GM21515 (cell line): ENCODE data around the gene FAF2.
"Not testable (repeated sequence)": the region's sequence is repeated elsewhere in the genome, so short reads cannot be mapped to it uniquely, and the experiment has no call there.

Source experiments
- ATAC-seq: cut with Tn5 transposase; IDR thresholded peaks from one replicate; pipeline ENCODE4 v1.9.1; 2021; ENCODE audit not compliant: unreplicated experiment

Gene FAF2

GRCh38 chr5:176541338-176542134 lies 93.4 kb downstream of the FAF2 start:
- ATAC-seq = no peak

DNA sequence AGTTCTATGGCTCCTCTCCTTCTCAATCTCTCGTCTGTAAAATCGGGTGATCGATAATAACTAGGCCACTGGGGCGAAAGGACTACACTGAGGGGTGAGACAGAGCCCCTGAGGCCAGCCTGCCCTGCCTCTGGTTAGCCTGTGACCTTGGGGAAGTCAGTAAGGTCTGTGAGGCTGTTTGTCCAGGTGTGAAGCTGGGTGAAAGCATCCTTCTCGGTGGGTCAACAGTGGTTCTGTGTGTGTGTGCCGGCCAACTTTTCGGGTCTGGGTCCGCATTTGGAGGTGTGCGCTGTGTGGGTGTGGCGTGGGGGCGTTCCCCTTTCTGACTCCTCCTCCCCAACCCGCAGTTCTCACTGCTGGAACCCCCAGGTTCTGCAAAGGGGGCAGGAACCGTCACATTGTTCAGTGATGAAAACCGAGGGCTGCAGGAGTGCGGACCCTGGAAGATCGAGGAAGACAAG lies 94.0 kb downstream of the FAF2 start:
- no peak for ATAC-seq

GRCh38 chr5:176542596-176543427 lies 94.6 kb downstream of the FAF2 start:
- ATAC-seq = peak; percentile 43

GRCh38 chr5:176543428-176544182 lies 95.4 kb downstream of the FAF2 start:
- peak; percentile 66 for ATAC-seq

- ATAC-seq = no peak
These were observed 97.2 kb downstream of the FAF2 start for GRCh38 chr5:176545388-176545736.

GRCh38 chr5:176545737-176546509 lies 97.7 kb downstream of the FAF2 start:
- ATAC-seq = no peak

GRCh38 chr5:176547802-176548201 lies 99.6 kb downstream of the FAF2 start:
- ATAC-seq = no peak

- no peak for ATAC-seq
These were observed 100.8 kb downstream of the FAF2 start, which contains the start of gene CDHR2 for GRCh38 chr5:176548967-176549444. CDHR2 (plus strand) TSS chr5:176549342; CDS start chr5:176565353, 16,011 bp downstream.

- ATAC-seq = no peak
These were observed 101.7 kb downstream of the FAF2 start for GRCh38 chr5:176549871-176550270.

DNA sequence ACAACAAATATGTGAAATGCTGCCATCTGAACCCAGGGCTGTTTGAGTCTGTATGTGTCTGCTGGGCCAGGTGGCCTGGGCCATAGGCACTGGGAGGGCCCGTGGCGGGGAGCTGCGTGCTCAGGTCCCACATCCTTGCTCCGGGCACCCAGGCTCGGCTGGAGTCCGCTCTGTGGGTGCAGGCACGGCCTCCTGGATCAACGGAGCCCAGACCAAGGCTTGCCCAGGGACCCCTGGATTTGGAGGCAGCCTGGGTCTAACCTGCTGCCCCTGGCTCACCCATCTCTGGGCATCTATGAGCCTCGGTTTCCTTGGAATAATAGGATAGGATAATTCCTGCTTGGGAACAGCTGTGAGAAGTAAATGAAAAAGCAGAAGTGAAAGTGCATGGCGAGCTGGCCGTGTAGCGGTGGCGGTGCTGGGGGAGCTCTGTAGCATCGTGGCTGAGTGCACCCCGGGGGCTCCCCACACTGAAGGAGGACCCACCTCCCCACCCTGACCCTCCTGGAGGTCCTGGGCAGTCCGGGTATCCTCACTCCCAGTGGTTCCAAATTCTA lies 102.2 kb downstream of the FAF2 start:
- ATAC-seq = no peak

DNA sequence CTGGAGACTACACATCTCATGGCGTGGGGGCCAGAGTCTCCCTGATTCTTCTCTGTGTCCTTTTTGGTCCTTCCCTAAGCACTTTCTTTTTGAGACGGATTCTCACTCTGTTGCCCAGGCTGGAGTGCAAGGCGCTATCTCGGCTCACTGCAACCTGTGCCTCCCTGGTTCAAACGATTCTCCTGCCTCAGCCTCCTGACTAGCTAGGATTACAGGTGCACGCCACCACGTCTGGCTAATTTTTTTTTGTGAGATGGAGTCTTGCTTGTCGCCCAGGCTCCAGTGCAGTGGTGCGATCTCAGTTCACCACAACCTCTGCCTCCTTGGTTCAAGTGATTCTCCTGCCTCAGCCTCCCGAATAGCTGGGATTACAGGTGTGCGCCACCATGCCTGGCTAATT lies 102.8 kb downstream of the FAF2 start:
- not testable (repeated sequence) for ATAC-seq

DNA sequence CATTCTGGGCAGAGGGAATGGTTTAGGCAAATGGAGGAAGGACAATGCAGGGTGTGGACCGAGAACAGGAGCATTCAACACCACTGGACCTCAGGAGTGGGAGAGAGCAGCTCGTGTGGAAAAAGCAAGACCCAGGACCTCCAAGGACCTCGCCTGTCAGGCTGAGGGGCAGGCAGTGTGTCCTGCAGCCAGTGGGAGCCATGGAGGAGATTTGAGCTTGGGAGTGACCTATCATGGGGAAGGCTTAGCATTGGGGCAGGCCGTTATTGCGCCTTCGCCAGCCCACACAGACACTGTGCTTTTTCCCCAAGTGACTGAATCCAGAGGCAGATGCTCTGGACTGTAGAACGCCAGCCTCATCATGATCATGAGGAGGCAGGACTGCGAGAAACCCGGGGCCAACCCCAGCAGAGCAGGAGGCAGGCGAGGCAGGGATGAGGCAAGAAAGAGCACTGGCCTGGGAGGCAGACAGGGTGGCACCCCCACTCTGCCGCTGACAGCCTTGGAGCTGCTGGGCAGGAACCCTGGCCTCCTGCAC lies 104.2 kb downstream of the FAF2 start:
- no peak for ATAC-seq

DNA sequence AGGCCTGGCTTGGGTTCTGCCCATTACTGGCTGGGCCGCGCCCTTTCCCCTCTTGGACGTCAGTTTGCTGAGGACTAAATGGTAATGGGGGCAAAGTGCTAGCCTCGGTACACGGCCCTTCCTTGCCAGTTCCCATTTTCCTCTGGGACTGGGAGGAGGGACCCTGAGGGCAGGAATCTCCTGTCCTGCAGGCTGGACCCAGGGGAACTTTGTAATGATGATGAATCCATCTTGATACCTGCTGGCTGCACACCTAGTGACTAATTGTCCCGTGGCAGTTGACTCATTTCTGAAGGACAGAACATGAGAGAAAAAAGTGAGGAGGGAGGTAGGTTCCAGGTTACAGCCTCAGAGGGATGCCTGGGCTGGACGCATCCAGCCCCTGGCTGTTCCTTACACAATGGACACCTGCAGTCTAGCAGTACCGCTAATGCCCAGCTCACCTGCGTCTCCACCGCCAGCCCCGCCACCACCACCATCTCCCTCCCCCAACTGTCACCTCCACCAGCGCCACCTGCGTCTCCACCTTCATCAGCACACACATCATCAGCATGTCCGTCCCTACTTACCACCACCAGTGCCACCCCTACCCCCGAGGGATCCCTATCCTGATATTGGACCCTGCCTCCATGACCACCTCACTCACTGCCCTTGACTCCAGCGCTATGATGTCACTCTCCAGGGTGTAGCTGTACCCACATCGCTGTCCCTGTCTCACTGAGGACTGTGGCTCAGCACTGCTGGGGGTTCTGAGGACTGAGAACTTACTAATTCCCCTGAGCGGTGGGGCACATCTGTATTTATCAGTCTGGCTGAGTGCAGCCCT lies 105.3 kb downstream of the FAF2 start:
- no peak for ATAC-seq

DNA sequence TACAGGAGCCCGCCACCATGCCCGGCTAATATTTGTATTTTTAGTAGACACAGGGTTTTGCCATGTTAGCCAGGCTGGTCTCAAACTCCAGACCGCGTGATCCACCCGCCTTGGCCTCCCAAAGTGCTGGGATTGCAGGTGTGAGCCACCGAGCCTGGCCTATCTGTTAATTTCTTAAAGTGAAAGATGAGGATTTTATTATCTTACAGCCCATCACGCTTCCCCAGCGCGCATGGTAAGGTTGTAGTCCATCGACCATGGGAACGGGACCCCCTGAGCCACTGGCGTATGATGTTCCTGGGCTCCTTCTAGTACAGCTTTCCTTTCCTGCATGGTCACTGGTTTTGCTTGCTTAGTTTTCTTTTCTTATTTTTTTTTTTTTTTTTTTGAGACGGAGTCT lies 109.7 kb downstream of the FAF2 start:
- ATAC-seq = no peak
